ENCODE results near the gene TTC9.
A peak's percentile ranks its signal among the peaks of the same experiment; 100 is the strongest.

TTC9 gene

DNA sequence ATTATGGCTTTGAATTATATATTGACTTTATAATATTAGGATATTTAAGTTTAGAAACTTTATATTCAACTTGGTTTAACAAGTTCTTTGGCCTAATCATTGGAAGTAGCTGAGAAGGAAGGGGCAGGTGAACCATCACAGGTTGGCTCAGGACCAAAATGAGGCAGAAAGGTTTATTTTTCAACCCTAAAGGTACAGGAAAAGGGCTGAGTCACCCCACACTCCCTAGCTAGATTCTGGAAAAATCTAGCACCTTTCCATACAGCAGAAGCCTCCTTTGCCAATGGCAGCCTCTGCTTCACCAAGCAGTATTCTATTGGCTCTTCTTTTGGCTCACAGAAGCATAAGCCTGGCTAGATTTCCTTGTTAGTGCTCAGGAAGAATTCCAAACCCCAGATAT lies 22.0 kb upstream of the TTC9 start:
- no peak overlapping the region for H3K4me3 ChIP-seq (ENCODE audit: low read length)
- no peaks in the 10 kb centered on the region for H3K36me3 ChIP-seq (ENCODE audit: insufficient read depth, low read length)
- no peak overlapping the region for H3K4me2 ChIP-seq (ENCODE audit: low read length)
- H3K4me1 ChIP-seq (ENCODE audit: control insufficient read depth, insufficient read depth, low read length), result no peaks in the 10 kb centered on the region
- no peak overlapping the region for H3K9ac ChIP-seq (ENCODE audit: low read depth, low read length)
- H3K27me3 ChIP-seq (ENCODE audit: control insufficient read depth, insufficient read depth, low read length), result peaks cover 12% of the 10 kb centered on the region
- H3K9me3 ChIP-seq (replicated peaks; ENCODE audit: low read length), result no peaks in the 10 kb centered on the region

DNA sequence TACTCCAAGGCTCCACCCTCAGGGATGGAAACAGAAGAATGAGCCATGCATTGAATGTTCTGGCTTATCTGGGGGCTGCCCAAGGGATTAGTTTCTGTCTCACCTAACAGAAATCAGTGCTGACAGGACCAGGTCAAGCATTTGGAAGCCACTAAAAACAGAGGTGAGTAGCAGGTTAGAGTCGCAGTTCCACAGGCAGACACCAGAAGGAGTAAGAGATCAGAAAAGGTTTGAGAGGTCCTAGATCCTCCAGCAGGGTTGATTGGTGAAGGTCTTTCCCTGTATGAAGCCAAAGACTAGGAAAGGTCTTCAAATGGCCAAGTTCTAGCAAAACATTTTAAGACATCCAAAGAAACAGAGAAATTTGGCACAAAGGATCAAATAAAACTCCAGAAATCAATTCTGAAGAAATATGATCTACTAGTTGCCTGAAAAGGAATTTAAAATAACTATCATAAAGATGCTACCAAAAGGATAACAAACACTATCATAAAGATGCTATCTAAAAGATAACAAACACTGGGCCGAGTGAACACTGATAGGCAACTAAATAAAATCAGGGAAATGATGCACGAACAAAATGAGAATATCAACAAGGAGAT lies 19.5 kb upstream of the TTC9 start:
- H3K4me1 ChIP-seq (ENCODE audit: control insufficient read depth, insufficient read depth, low read length), result no peaks in the 10 kb centered on the region
- no peak overlapping the region for H3K4me3 ChIP-seq (ENCODE audit: low read length)
- no peaks in the 10 kb centered on the region for H3K9me3 ChIP-seq (replicated peaks; ENCODE audit: low read length)
- peaks cover 8% of the 10 kb centered on the region for H3K27me3 ChIP-seq (ENCODE audit: control insufficient read depth, insufficient read depth, low read length)
- no peaks in the 10 kb centered on the region for H3K36me3 ChIP-seq (ENCODE audit: insufficient read depth, low read length)
- H3K9ac ChIP-seq (ENCODE audit: low read depth, low read length), result no peak overlapping the region
- no peak overlapping the region for H3K4me2 ChIP-seq (ENCODE audit: low read length)

DNA sequence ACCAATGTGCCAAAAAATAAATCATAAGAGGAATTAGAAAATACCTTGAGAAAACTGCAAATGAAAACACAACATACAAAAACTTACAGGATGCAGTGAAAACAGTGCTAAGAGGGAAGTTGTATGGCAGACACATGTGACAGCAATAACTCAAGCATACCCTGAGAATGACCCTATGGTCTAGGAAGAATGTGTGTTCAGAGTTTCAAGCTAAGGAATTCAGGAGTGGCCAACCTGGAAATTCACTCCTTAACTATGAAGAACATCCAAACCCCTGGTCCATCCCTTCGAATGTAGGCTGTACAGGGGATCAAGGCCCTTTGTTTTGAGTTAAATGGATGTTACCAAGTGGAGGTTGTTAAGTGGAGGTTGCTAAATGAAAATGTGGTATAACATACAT lies 16.7 kb upstream of the TTC9 start:
- no peak overlapping the region for H3K4me3 ChIP-seq (ENCODE audit: low read length)

DNA sequence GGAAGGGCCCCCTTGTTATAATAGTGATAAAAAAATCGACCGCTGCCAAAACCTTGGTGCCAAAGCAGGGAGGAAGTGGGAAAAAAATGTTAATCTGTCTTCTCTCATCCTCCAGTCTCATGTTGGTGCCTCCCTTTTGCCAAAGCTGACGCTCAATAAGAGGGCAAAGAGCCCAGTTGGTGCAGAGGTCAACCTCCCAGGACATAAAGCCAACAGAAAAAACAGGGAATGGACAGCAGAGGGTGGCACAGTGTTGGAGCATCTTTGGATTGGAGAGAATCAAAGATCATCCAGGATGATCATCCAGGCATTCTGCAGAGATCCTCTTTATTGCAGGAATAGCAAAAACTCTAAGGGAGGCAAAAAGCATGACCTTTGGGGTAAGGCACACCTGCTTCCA lies 9.8 kb upstream of the TTC9 start:
- no peaks in the 10 kb centered on the region for H3K9me3 ChIP-seq (replicated peaks; ENCODE audit: low read length)

More for the DNA sequence above, 16.7 kb upstream of the TTC9 start:
- H3K36me3 ChIP-seq (ENCODE audit: insufficient read depth, low read length), result no peaks in the 10 kb centered on the region
- H3K9me3 ChIP-seq (replicated peaks; ENCODE audit: low read length), result no peaks in the 10 kb centered on the region
- H3K4me2 ChIP-seq (ENCODE audit: low read length), result no peak overlapping the region
- no peaks in the 10 kb centered on the region for H3K4me1 ChIP-seq (ENCODE audit: control insufficient read depth, insufficient read depth, low read length)
- H3K27me3 ChIP-seq (ENCODE audit: control insufficient read depth, insufficient read depth, low read length), result no peaks in the 10 kb centered on the region
- H3K9ac ChIP-seq (ENCODE audit: low read depth, low read length), result no peak overlapping the region

DNA sequence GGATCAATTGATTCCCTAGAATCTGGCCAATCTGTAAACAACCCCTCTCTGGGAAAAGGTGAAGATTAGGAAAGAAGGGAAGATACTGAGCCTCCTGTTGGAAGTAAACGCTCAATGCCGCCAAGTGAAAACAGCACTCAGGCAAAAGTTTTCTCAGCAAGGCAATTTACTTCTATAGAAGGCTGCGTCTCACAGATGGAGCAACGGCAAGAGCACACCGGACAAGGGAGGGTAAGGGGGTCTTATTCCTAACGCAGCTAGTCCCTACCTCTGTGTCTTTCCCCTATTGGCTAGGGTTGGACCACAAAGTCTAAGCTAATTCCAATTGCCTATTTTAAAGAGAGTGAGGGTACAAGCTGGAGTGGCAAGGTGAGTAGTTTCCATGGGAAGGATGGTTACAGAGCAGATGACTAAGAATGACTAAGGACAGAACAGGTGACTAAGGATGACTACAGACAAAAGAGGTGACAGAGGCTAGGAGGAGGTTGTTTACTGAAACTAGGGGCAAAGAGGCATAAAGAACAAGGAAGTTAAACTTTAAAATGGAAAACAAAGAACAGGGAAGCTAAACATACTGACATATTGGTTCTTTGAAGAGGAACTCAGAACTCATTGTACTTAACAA lies 5.6 kb upstream of the TTC9 start:
- Histone ChIP-seq H3K9ac (ENCODE audit: low read depth, low read length) (no peak overlapping the region), H3K36me3 (ENCODE audit: insufficient read depth, low read length) (no peaks in the 10 kb centered on the region), H3K27me3 (ENCODE audit: control insufficient read depth, insufficient read depth, low read length) (peaks cover 21% of the 10 kb centered on the region), H3K9me3 (replicated peaks; ENCODE audit: low read length) (no peaks in the 10 kb centered on the region), H3K4me1 (ENCODE audit: control insufficient read depth, insufficient read depth, low read length) (peaks cover 4% of the 10 kb centered on the region), H3K4me3 (ENCODE audit: low read length) (no peak overlapping the region), H3K4me2 (ENCODE audit: low read length) (no peak overlapping the region)

More for the DNA sequence above, 9.8 kb upstream of the TTC9 start:
- H3K4me1 ChIP-seq (ENCODE audit: control insufficient read depth, insufficient read depth, low read length), result no peaks in the 10 kb centered on the region
- peaks cover 7% of the 10 kb centered on the region for H3K27me3 ChIP-seq (ENCODE audit: control insufficient read depth, insufficient read depth, low read length)
- H3K4me3 ChIP-seq (ENCODE audit: low read length), result no peak overlapping the region
- H3K4me2 ChIP-seq (ENCODE audit: low read length), result no peak overlapping the region
- H3K9ac ChIP-seq (ENCODE audit: low read depth, low read length), result no peak overlapping the region
- no peaks in the 10 kb centered on the region for H3K36me3 ChIP-seq (ENCODE audit: insufficient read depth, low read length)

DNA sequence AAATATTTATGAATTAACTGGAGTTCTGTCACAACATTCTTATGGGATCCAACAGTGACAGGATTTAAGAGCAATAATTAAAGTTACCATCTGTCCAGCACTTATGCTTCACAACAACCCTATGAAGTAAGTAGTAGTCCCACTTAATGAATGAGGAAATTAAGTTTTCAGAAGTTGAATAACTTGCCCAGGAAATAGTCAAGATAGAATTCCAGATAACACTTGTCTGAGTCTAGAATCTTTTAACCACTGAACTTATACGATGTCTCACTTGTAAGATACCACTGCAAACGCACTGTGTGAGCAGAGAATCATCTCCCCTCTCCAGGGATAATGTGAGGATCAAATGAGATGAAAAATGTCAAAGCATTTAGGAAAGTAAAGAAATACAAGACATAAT lies 3.3 kb upstream of the TTC9 start:
- Histone ChIP-seq H3K4me2 (ENCODE audit: low read length) (no peak overlapping the region), H3K9me3 (replicated peaks; ENCODE audit: low read length) (no peaks in the 10 kb centered on the region), H3K4me1 (ENCODE audit: control insufficient read depth, insufficient read depth, low read length) (peaks cover 13% of the 10 kb centered on the region), H3K36me3 (ENCODE audit: insufficient read depth, low read length) (no peaks in the 10 kb centered on the region), H3K4me3 (ENCODE audit: low read length) (no peak overlapping the region), H3K27me3 (ENCODE audit: control insufficient read depth, insufficient read depth, low read length) (peaks cover 27% of the 10 kb centered on the region), H3K9ac (ENCODE audit: low read depth, low read length) (no peak overlapping the region)

DNA sequence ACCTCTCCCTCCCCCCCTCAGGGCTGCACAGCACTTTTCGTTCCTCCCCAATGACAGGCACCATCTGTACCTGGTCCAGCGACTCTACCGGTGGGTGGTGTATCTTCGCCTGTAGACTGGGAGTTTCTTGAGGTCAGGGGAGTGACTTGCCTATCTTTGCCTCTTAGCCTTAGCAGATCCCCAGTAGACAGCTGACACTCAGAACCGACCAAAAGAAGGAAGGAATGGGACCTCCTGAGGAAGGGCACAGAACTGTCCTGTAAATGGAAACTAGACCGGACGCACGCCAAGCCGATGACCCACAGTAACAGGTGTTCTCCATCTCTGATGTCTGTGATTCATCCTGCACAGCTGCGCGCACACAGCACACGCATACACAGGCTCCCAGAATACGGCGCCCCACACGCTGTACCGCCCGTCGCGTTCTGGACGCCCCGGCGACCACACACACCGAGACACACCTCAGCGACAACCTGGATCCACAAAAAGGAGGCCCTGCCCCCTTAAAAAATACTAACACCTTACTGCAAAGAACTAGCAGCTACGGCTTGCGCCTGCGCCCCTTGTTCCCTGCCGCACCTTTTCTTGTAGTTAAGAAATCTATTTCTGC lies 673 bp upstream of the TTC9 start:
- Histone ChIP-seq H3K4me3 (ENCODE audit: low read length) (peak overlapping the region; percentile 74), H3K9me3 (replicated peaks; ENCODE audit: low read length) (no peaks in the 10 kb centered on the region), H3K9ac (ENCODE audit: low read depth, low read length) (peak overlapping the region; percentile 72), H3K4me1 (ENCODE audit: control insufficient read depth, insufficient read depth, low read length) (peaks cover 13% of the 10 kb centered on the region), H3K27me3 (ENCODE audit: control insufficient read depth, insufficient read depth, low read length) (peaks cover 24% of the 10 kb centered on the region), H3K4me2 (ENCODE audit: low read length) (peak overlapping the region; percentile 84), H3K36me3 (ENCODE audit: insufficient read depth, low read length) (no peaks in the 10 kb centered on the region)

DNA sequence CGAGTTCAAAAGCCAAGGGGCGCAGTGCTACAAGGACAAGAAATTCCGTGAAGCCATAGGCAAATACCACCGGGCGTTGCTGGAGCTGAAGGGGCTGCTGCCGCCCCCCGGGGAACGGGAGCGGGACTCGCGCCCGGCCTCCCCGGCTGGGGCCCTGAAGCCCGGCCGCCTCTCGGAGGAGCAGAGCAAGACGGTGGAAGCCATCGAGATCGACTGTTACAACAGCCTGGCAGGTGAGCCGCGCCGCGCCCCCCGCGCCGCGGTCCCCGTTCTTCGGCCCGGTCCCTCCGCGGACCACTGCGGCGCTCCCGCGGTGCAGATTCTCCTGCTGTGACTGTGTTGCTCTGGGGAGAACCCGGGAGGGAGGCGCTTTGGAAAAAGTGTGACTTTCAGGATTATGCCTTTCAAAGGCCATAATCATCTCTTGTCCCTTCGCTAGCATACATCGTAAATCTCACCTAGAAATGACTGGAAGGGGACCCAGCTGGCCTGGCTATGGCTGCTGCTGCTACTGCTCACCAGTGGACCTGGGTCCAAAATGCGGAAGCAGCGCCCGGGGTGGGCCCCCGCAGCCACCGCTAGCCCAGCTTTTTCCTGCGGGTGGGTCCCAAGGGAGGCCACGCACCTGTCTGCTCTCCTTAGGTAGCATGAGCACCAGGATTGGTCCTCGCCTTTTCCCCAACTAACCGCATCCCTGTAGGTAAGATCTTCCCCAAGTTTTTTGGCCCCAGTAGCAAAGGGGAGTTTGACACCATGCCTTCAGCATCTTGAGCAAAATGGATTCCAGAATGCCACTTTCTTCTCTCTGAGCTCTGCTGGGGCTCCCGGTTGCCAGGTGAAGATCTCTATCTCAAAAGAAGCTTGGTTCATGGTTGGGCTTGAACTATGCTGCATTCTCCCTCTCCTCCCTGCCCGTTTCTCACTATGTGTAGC lies 853 bp downstream of the TTC9 start:
- Histone ChIP-seq H3K9ac (ENCODE audit: low read depth, low read length) (peak overlapping the region; percentile 72), H3K36me3 (ENCODE audit: insufficient read depth, low read length) (no peaks in the 10 kb centered on the region), H3K4me2 (ENCODE audit: low read length) (peak overlapping the region; percentile 84), H3K4me1 (ENCODE audit: control insufficient read depth, insufficient read depth, low read length) (peaks cover 13% of the 10 kb centered on the region), H3K9me3 (replicated peaks; ENCODE audit: low read length) (no peaks in the 10 kb centered on the region), H3K4me3 (ENCODE audit: low read length) (peak overlapping the region; percentile 74), H3K27me3 (ENCODE audit: control insufficient read depth, insufficient read depth, low read length) (peaks cover 24% of the 10 kb centered on the region)

DNA sequence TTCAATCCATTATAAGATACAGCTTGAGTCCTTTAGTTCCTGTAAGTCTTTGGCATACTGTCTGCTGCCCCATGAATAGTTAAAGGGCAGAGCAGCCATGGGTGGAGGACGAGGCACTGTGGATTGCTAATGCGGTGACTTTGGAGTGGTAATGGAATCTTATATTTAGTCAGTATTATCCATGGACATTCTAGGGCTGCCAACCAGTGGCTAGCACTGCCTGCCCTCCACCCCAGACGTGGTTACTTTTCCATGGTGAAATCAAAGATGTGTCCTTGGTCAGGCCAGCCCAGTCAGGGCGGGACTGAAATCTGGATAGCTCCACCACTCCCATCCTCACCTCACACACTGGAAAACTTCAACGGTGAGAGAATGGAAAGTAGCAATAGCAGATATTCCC lies 2.3 kb downstream of the TTC9 start:
- Histone ChIP-seq H3K4me3 (ENCODE audit: low read length) (no peak overlapping the region), H3K9me3 (replicated peaks; ENCODE audit: low read length) (no peaks in the 10 kb centered on the region), H3K36me3 (ENCODE audit: insufficient read depth, low read length) (no peaks in the 10 kb centered on the region), H3K4me1 (ENCODE audit: control insufficient read depth, insufficient read depth, low read length) (peaks cover 13% of the 10 kb centered on the region), H3K27me3 (ENCODE audit: control insufficient read depth, insufficient read depth, low read length) (peaks cover 21% of the 10 kb centered on the region), H3K4me2 (ENCODE audit: low read length) (no peak overlapping the region), H3K9ac (ENCODE audit: low read depth, low read length) (no peak overlapping the region)

DNA sequence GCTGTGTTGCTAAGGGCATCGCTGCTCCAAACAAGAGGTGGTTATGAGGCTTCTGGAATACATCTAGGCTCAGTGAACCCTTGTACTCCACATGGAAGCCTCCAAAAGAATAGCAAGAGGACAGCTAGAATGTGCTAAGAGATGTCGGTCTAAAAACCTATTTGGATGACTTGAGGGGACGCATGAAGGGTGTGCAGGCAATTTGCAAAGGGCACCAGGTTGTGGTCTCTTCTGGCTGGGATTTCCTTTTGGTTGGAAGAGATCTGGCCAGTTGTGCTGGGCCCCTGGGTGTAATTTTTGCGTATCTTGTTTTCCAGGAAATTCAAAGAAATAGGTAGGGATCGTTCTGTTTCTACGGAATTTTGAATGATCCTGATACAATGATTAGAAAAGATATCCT lies 4.2 kb downstream of the TTC9 start:
- no peak overlapping the region for H3K9ac ChIP-seq (ENCODE audit: low read depth, low read length)
- no peak overlapping the region for H3K4me2 ChIP-seq (ENCODE audit: low read length)
- peaks cover 11% of the 10 kb centered on the region for H3K4me1 ChIP-seq (ENCODE audit: control insufficient read depth, insufficient read depth, low read length)
- H3K4me3 ChIP-seq (ENCODE audit: low read length), result no peak overlapping the region
- peaks cover 12% of the 10 kb centered on the region for H3K27me3 ChIP-seq (ENCODE audit: control insufficient read depth, insufficient read depth, low read length)
- H3K36me3 ChIP-seq (ENCODE audit: insufficient read depth, low read length), result no peaks in the 10 kb centered on the region
- no peaks in the 10 kb centered on the region for H3K9me3 ChIP-seq (replicated peaks; ENCODE audit: low read length)

DNA sequence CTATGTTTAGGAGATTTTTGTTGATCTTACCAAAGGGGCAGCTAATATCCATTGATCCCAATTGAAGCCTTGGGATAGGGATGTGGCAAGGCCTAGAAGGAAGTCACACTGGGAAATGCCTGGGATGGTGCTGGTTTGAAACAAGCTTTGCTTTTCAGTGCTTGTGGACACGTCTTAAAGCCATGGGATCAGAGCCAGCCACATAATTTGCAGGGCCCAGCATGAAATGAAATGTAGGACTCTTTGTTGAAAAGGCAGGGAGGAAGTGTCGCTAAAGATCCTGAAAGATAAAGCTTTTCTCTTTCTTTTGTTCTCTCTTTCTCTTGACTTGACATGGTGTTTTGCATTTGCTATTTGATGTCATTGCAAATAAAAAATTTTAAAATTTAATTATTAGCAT lies 5.0 kb downstream of the TTC9 start:
- Histone ChIP-seq H3K27me3 (ENCODE audit: control insufficient read depth, insufficient read depth, low read length) (peaks cover 10% of the 10 kb centered on the region), H3K36me3 (ENCODE audit: insufficient read depth, low read length) (no peaks in the 10 kb centered on the region), H3K9me3 (replicated peaks; ENCODE audit: low read length) (no peaks in the 10 kb centered on the region), H3K4me2 (ENCODE audit: low read length) (no peak overlapping the region), H3K4me3 (ENCODE audit: low read length) (no peak overlapping the region), H3K9ac (ENCODE audit: low read depth, low read length) (no peak overlapping the region), H3K4me1 (ENCODE audit: control insufficient read depth, insufficient read depth, low read length) (peaks cover 6% of the 10 kb centered on the region)
